ENCODE data around the gene NR0B2.

GRCh38 chr1:26950602-26951001 lies 36.8 kb upstream of the NR0B2 start:
- TF ChIP-seq CTCF (IDR thresholded peaks at IDR 0.05) (no peak), ZFX (IDR thresholded peaks at IDR 0.05; ENCODE audit: borderline replicate concordance) (no peak)
